Upper lobe of right lung (tissue), 1 donor: ENCODE measurements around the gene ARHGAP45. TPM values are rescaled to one million over a fixed set of nuclear protein-coding genes. Genes with fewer than 3 reads are reported as not detected.
"Not testable (repeated sequence)": the region's sequence is repeated elsewhere in the genome, so short reads cannot be mapped to it uniquely, and the experiment has no call there.

Experiments used
- ATAC-seq: fragments of 200-7000 bp; cut with Tn5 transposase; one replicate; pipeline ENCODE4 v1.9.1; 2020; ENCODE audit warnings: mild to moderate bottlenecking, moderate library complexity
- DNase-seq: peaks from one replicate; pipeline ENCODE4 v3.0.0-alpha.2; 2020
- H3K27ac ChIP-seq: fragments of 200-600 bp; one replicate; pipeline ENCODE4 v1.8.0; 2022
- H3K27me3 ChIP-seq: fragments of 200-600 bp; one replicate; pipeline ENCODE4 v1.8.0; 2022; ENCODE audit warnings: mild to moderate bottlenecking
- H3K36me3 ChIP-seq: fragments of 200-600 bp; one replicate; pipeline ENCODE4 v1.8.0; 2022
- H3K4me1 ChIP-seq: fragments of 200-600 bp; one replicate; pipeline ENCODE4 v1.8.0; 2022
- H3K4me3 ChIP-seq: fragments of 200-600 bp; one replicate; pipeline ENCODE4 v1.8.0; 2022; ENCODE audit warnings: mild to moderate bottlenecking
- H3K9me3 ChIP-seq: fragments of 200-600 bp; one replicate; pipeline ENCODE4 v1.8.0; 2022
- CTCF ChIP-seq: fragments of 200-600 bp; IDR thresholded peaks from one replicate; pipeline ENCODE4 v1.8.0; 2022; ENCODE audit warnings: antibody characterized with exemption
- intact Hi-C: fragments of 100-400 bp; cut with DNase I; formaldehyde crosslinking; loops from one replicate; pipeline ENCODE4 v1.11.0; 2022
- total RNA-seq: library from RNA; stranded (reverse); fragmentation: NEBNext Ultra II Directional; extraction: Animal tissue kit (Norgen Biotek cat#: 25700); gene quantifications from one replicate; pipeline ENCODE4 v1.2.1, GENCODE V29; 2021
- donor health status: DM: no; HTN: yes; CAD: no; lungs with severe emphysema.

ARHGAP45 gene
- total RNA-seq, 1 donor from 2014 or later = 98.2 TPM

DNA sequence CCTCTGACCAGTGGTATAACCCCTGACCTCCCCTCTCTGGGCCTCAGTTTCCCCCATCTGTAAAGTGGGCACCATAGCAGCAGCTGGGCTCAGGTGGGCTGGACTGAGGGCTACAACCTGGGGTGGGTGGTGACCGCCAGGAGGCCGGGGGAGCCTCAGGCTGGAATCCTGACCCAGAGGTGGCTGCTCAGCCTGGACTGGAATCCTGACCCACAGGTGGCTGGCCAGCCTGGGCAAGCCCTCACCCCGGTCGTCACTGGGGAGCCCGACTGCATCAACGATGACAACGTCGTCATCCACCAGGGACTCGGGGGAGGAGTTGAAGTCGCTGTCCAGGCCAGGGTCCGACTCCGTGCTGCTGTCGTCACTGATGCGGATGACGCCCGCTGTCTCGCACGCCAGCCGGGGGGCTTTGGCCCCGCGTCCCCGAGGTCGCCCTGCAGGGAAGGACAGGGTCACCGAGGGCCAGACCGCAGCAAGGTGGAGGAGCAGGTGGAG lies 47.1 kb downstream of the ARHGAP45 start:
- no peak for DNase-seq
- TF ChIP-seq CTCF = no peak
- Histone ChIP-seq H3K36me3 (peaks cover 94% of the 10 kb centered on the region), H3K9me3 (no peaks in the 10 kb centered on the region), H3K27me3 (no peaks in the 10 kb centered on the region), H3K27ac (peak overlapping the region; percentile 74), H3K4me1 (peaks cover 11% of the 10 kb centered on the region), H3K4me3 (no peak overlapping the region)
- intact Hi-C loops = loop anchor here (5.0 kb wide), 1 partner anchor 78 kb away; no protein-coding TSS in a partner anchor
- no peak for ATAC-seq

DNA sequence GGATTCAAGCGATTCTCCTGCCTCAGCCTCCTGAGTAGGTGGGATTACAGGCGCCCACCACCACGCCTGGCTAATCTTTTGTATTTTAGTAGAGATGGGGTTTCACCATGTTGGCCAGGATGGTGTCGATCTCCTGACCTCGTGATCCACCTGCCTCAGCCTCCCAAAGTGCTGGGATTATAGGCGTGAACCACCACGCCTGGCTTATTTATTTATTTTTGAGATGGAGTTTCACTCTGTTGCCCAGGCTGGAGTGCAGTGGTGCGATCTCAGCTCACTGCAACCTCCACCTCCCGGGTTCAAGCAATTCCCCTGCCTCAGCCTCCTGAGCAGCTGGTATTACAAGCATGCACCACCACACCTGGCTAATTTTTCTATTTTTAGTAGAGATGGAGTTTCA lies 47.8 kb downstream of the ARHGAP45 start:
- not testable (repeated sequence) for H3K27me3 ChIP-seq, H3K4me3 ChIP-seq, DNase-seq, H3K9me3 ChIP-seq, H3K27ac ChIP-seq, ATAC-seq
- Histone ChIP-seq H3K36me3 (peaks cover 94% of the 10 kb centered on the region), H3K4me1 (peaks cover 11% of the 10 kb centered on the region)
- intact Hi-C loops = loop anchor here (5.0 kb wide), 1 partner anchor 78 kb away; no protein-coding TSS in a partner anchor

DNA sequence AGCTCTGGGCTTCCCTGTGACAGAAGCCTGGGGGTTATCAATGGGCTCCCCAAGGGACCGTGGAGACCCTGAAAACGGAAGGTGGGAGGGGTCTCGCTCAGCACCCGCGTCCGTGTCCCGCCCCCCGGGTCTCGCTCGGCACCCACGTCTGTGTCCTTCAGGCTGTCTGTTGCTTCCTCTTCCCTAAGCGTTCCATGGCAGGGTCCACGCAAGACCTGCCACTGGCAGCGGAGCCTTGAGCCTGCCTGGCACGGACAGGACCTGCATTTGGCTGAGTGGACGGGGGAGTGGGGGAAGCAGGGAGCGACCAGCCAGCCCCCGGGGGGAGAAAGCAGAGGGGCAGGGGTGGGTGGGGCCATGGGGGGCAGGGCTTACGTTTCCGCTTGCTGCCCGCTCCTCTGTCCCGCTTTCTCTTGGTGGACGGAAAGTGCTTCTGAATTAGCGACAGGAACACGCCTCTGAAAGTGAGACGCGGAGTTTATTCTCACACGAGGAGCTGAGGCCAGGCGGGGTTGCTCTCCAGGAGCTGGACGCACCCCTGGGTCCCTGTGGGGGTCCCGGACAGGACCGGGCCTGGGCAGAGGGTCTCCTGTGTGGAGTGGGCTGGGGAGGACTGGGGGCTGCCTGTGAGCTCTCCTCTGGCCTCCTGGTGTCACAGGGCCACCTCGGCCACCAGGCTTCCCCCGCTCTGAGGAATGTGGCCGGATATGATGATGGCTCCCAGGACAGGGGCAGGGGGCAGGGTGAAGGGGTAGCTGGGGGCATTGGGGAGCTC lies 48.9 kb downstream of the ARHGAP45 start:
- H3K4me1 ChIP-seq = peaks cover 11% of the 10 kb centered on the region
- no peaks in the 10 kb centered on the region for H3K27me3 ChIP-seq
- H3K4me3 ChIP-seq = no peak overlapping the region
- no peak for ATAC-seq
- intact Hi-C loops = no loop called here
- H3K9me3 ChIP-seq = no peaks in the 10 kb centered on the region
- TF ChIP-seq CTCF = no peak
- peaks cover 94% of the 10 kb centered on the region for H3K36me3 ChIP-seq
- no peak overlapping the region for H3K27ac ChIP-seq
- DNase-seq = no peak

- TF ChIP-seq CTCF = no peak
- Histone ChIP-seq H3K4me3 (no peak overlapping the region), H3K27me3 (no peaks in the 10 kb centered on the region), H3K4me1 (peaks cover 11% of the 10 kb centered on the region), H3K9me3 (no peaks in the 10 kb centered on the region), H3K27ac (no peak overlapping the region), H3K36me3 (peaks cover 97% of the 10 kb centered on the region)
- ATAC-seq (no peak), DNase-seq (no peak)
- intact Hi-C loops = no loop called here
These were observed 50.0 kb downstream of the ARHGAP45 start for GRCh38 chr19:1116726-1117581.

DNA sequence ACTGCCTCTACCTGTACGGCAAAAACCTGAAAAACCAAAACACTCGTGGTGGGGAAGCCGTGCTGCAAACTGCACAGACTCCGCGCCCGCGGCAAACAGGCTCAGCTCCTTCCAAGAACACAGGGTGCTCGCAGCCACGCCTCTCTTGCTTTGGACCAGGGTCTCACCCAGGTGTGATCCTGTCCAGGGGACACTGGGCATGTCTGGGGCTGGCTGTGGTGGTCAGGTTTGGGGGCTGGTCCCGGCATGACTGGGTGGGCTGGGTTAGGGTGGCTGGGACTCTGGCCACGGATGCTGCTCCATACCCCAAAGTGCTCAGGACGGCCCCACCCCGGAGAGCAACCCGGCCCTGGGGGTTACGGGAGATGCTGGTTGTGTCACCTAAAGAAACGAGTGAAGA lies 50.7 kb downstream of the ARHGAP45 start:
- DNase-seq (no peak), ATAC-seq (no peak)
- TF ChIP-seq CTCF = no peak
- Histone ChIP-seq H3K9me3 (no peaks in the 10 kb centered on the region), H3K4me1 (peaks cover 11% of the 10 kb centered on the region), H3K27me3 (no peaks in the 10 kb centered on the region), H3K36me3 (peaks cover 97% of the 10 kb centered on the region), H3K4me3 (no peak overlapping the region), H3K27ac (no peak overlapping the region)
- intact Hi-C loops = no loop called here

- no peak for TF ChIP-seq CTCF
- no peaks in the 10 kb centered on the region for H3K4me1 ChIP-seq
- no peaks in the 10 kb centered on the region for H3K9me3 ChIP-seq
- peaks cover 99% of the 10 kb centered on the region for H3K36me3 ChIP-seq
- H3K27me3 ChIP-seq = no peaks in the 10 kb centered on the region
- H3K4me3 ChIP-seq = no peak overlapping the region
- DNase-seq = no peak
- H3K27ac ChIP-seq = no peak overlapping the region
- intact Hi-C loops = no loop called here
- ATAC-seq = no peak
These were observed 52.0 kb downstream of the ARHGAP45 start for GRCh38 chr19:1118999-1119398.
